NT2/D1 (cell line): ENCODE data around the gene CYTH3.

Experiments used
- DNase-seq: peaks from one replicate; pipeline ENCODE4 v3.0.0-alpha.2; 2011; ENCODE audit warnings: low read depth, low spot score
- H3K27me3 ChIP-seq: 2 replicates; pipeline ENCODE4 v1.6.0; 2011; ENCODE audit warnings: mild to moderate bottlenecking; ENCODE audit not compliant: insufficient read length, insufficient read depth
- H3K36me3 ChIP-seq: 2 replicates; pipeline ENCODE4 v1.6.1; 2011; ENCODE audit warnings: mild to moderate bottlenecking, low read length, mixed read lengths; ENCODE audit not compliant: insufficient read depth, insufficient read length
- H3K4me1 ChIP-seq: 2 replicates; pipeline ENCODE4 v1.5.1; 2011; ENCODE audit not compliant: insufficient read depth, insufficient read length
- H3K4me3 ChIP-seq: 2 replicates; pipeline ENCODE4 v1.5.1; 2011; ENCODE audit warnings: low read depth; ENCODE audit not compliant: insufficient read length
- H3K9ac ChIP-seq: 2 replicates; pipeline ENCODE4 v1.6.0; 2011; ENCODE audit warnings: low read depth; ENCODE audit not compliant: insufficient read length
- H3K9me3 ChIP-seq: 2 replicates; pipeline ENCODE4 v1.5.1; 2011; ENCODE audit warnings: mild to moderate bottlenecking, low read length; ENCODE audit not compliant: insufficient read depth
- SUZ12 ChIP-seq: IDR thresholded peaks from 2 replicates; pipeline ENCODE4 v1.6.1; 2011; ENCODE audit not compliant: insufficient read length, insufficient read depth; ENCODE audit errors: extremely low read depth
- YY1 ChIP-seq: IDR thresholded peaks from 2 replicates; pipeline ENCODE4 v1.6.1; 2011; ENCODE audit not compliant: insufficient read length, insufficient read depth
- ZNF274 ChIP-seq: IDR thresholded peaks from 2 replicates; pipeline ENCODE4 v1.6.1; 2011; ENCODE audit warnings: mild to moderate bottlenecking, low read depth, low read length

Gene CYTH3

DNA sequence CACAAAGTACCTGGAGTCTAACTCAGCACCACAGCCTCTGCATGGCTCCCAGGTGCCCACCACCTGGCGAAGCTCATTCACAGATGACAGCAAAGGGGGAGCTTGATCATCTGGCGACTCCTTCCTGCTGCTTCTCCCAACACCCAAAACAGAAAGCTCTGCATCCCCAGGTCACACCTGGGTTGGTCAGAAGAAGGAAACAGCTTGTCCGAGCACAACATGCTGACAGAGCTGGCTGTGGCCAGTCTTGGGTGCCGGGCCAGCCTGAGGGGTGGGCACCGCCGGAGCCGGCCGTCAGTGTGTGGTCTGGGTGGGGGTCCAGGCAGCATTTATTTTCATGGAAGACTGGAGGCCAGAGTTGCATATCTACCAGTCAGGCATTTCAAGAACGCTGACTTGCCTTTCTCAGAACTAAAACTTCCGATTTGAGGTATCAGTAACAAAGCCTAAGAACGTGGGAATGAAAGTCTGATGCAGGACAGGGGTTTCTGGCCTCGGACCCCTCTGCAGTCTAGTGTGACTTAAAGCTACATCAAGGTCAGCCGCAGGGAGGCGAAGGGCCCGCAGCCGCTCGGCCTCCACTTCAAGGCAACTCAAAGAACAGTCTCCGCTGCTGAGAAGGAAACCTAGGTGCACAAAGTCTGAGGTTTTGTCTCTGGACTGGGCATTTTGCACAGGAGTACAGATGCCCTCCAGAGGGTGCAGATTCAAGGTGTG is 109.6 kb downstream of the CYTH3 start:
- Histone ChIP-seq H3K27me3 (no peaks in the 10 kb centered on the region), H3K36me3 (peaks cover 82% of the 10 kb centered on the region), H3K4me3 (no peak overlapping the region), H3K4me1 (peaks cover 29% of the 10 kb centered on the region), H3K9ac (no peak overlapping the region), H3K9me3 (no peaks in the 10 kb centered on the region)
- DNase-seq: no peak
- TF ChIP-seq SUZ12: no peak

DNA sequence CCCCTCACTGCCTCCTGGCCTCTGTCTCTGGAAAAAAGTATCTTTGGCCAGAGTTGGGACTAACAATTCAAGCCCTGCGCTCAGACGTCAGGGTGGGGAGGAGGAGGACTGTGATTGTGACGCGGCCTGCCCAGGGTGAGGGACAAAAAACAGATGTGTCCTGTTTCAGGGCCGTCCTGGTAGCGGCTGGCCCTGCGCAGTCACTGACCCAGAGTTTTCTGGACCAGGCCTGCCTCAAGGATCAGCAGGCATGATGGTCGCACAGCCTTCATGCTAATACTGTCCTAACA is 110.1 kb downstream of the CYTH3 start:
- Histone ChIP-seq H3K27me3 (no peaks in the 10 kb centered on the region), H3K4me3 (no peak overlapping the region), H3K9me3 (no peaks in the 10 kb centered on the region), H3K4me1 (peaks cover 29% of the 10 kb centered on the region), H3K36me3 (peaks cover 81% of the 10 kb centered on the region), H3K9ac (no peak overlapping the region)
- no peak for TF ChIP-seq YY1
- TF ChIP-seq ZNF274: no peak
- TF ChIP-seq SUZ12: no peak
- no peak for DNase-seq

DNA sequence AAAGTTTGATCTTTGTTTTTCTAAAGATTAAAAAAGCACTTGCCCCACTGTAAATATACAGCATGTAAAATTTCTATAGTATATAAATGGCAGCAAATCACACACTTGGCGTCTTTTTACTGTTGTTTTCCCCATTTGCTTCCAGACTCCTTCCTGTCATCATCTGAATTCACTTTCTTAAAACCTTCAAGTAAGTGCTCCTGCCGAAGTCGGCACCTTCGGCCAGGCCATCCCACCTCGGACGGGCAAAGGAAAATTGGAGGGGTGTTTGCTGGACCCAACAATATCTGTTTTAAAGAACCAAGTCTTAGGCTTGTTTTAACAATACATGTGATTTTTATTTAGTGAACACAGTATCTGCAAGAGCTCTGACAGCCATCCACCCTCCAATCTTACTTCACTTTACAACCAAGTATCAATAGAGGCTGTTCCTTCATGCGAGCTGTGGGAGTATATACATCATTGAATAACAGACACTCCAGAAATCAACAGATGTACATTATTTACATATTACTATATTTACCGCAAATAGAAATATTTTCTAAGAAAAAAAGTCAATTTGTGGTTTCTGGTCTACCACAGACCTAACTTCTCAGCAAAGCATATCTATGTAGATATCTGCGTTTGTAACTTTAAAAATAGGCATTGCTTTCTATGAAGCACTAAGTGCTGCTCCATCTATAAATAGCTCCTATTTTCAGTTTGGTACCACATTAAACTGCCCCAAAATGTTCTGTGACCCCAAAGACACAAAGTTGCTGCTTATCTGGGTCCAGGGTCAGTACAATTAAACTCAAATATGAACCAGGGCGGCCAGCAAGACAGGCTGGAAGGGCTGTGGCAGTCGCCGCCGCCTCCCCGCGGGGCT is 110.7 kb downstream of the CYTH3 start:
- Histone ChIP-seq H3K9ac (no peak overlapping the region), H3K4me1 (peaks cover 24% of the 10 kb centered on the region), H3K36me3 (peaks cover 83% of the 10 kb centered on the region), H3K4me3 (no peak overlapping the region), H3K9me3 (no peaks in the 10 kb centered on the region), H3K27me3 (no peaks in the 10 kb centered on the region)
- no peak for DNase-seq
- TF ChIP-seq SUZ12 (no peak), YY1 (no peak), ZNF274 (no peak)

DNA sequence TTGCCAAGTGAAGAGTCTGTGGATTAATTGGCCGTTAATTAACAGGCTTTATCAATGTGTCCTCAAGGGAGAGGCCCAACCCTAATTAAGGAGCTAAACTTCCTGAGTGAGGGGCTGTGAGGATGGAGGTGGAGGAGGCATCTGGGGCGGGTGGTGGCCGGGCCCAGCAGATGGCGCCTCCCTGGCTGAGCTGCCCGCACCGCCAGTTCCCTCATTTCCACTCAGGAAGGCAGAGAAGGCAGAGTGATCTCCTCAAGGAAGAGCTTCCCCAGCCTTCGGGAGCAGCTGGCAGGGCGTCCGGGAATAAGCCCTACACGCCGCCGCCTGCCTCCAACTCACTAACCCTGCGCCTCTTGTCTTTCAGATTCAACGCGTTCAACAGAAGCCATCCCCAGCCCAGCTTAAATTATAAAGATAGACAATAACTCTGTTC is 112.2 kb downstream of the CYTH3 start:
- no peaks in the 10 kb centered on the region for H3K27me3 ChIP-seq
- TF ChIP-seq YY1 (no peak), SUZ12 (no peak), ZNF274 (no peak)
- H3K4me3 ChIP-seq: no peak overlapping the region
- peaks cover 94% of the 10 kb centered on the region for H3K36me3 ChIP-seq
- no peaks in the 10 kb centered on the region for H3K9me3 ChIP-seq
- no peak overlapping the region for H3K9ac ChIP-seq
- peak; percentile 28 for DNase-seq
- H3K4me1 ChIP-seq: peaks cover 22% of the 10 kb centered on the region

DNA sequence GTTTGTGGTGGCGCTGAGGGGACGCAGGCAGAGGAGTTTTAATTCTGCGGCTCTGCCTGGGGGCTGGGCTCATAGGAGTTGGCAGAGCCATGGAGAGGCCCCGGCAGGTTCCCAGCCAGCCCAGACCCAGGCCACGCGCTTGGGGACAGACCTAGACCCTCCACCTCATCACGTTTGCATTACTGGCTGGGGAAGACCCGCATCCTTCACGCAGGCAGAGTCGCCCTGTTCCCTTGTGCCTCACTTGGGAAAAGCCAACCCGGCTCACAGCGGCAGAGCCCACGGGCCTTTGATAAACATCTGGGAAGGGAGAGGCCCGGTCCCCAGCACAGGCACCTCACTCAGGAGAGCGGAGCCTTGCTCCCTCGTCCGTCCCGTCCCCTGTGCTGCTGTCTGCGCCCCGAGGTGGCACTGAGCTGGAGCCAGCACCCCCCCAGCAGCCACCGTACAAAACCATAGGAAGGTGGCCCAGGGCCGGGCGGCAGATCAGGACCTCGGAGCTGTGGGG is 112.8 kb downstream of the CYTH3 start:
- Histone ChIP-seq H3K36me3 (peaks cover 94% of the 10 kb centered on the region), H3K27me3 (no peaks in the 10 kb centered on the region), H3K4me3 (no peak overlapping the region), H3K9me3 (no peaks in the 10 kb centered on the region), H3K4me1 (peaks cover 21% of the 10 kb centered on the region), H3K9ac (no peak overlapping the region)
- no peak for DNase-seq
- no peak for TF ChIP-seq YY1
- no peak for TF ChIP-seq SUZ12
- no peak for TF ChIP-seq ZNF274

DNA sequence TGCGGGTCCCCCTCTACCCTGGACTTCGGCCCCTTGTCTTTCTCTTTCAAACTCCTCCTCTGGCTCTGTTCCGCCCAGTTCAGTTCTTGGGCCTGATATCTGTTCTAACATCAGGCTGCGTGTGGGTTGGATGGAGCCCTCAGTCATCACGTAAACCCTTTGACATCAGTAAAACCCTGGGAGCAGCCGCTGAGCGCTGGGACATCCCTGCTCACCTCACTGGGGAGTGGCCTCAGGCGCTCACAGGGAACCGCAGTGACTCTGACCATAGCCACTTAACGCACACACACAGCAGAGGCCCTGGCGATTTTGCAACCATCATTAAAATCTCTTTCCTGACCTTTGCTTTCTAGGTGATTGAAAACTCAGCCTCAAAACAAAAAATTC is 113.3 kb downstream of the CYTH3 start:
- Histone ChIP-seq H3K9ac (peak overlapping the region; percentile 53), H3K36me3 (peaks cover 95% of the 10 kb centered on the region)

DNA sequence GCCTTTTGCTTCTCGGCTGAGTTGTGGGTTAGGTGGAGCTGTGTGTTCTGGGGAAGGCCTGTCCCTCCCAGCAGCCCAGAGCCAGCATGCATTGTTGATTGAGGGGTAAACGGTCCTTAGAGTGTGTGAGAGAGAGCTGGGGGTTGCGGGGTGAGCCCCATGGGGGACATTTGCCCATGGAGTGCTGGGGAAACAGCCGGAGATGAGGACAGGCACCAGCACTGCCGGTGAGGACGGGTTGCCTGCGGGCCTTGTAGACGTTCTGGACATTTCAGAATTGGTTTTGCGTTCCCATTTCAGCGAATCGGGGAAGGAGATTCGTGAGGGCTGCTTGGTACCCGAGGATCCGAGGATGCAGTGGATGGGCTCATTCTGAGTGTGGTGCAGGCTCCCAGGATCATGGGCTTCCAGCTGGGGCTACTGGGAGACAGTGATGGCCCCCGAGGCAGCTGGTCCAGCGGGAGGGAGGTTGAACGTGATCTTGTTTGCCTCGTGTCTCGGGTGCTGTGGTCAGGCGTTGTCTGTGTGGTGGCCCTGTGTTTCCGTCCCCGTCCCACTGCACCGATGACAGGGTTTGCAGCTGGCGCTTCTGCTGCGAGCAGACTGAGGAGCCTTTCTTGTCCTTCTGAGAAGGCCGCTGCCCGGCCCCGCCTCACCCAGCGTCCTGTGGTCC is 113.9 kb downstream of the CYTH3 start:
- TF ChIP-seq ZNF274 (no peak), YY1 (no peak), SUZ12 (no peak)
- Histone ChIP-seq H3K9me3 (no peaks in the 10 kb centered on the region), H3K9ac (peak overlapping the region; percentile 53), H3K27me3 (no peaks in the 10 kb centered on the region), H3K4me1 (peaks cover 19% of the 10 kb centered on the region), H3K4me3 (no peak overlapping the region), H3K36me3 (peaks cover 95% of the 10 kb centered on the region)
- no peak for DNase-seq

More for the DNA sequence above, 113.3 kb downstream of the CYTH3 start:
- TF ChIP-seq YY1 (no peak), SUZ12 (no peak), ZNF274 (no peak)
- no peaks in the 10 kb centered on the region for H3K9me3 ChIP-seq
- H3K4me1 ChIP-seq: peaks cover 19% of the 10 kb centered on the region
- no peak for DNase-seq
- H3K27me3 ChIP-seq: no peaks in the 10 kb centered on the region
- H3K4me3 ChIP-seq: no peak overlapping the region
